Gastroesophageal sphincter (tissue), 3 donors: Measurements from ENCODE around the gene PTPN3.

Experiments
- POLR2A ChIP-seq, 2 donors: fragments of 450-650 bp; IDR thresholded peaks; one replicate each; pipeline ENCODE4 v1.6.1; 2017; ENCODE audit warnings: antibody characterized with exemption in 2 of 2, mild to moderate bottlenecking in 2 of 2, moderate library complexity in 1 of 2
- POLR2AphosphoS5 ChIP-seq: sonication (generic); formaldehyde crosslinking; IDR thresholded peaks from one replicate; pipeline ENCODE4 v1.6.1; 2017; ENCODE audit warnings: antibody characterized with exemption
- TF ChIP-seq, protein P1 (sequence below), 4 experiments: fragments of 200-600 bp in 2 of 4; fragments of 450-650 bp in 2 of 4; sonication (generic) in 1 of 4; IDR thresholded peaks; one replicate each; pipeline ENCODE4 v1.5.1; 2017 to 2019; ENCODE audit warnings: antibody characterized with exemption in 4 of 4, mild to moderate bottlenecking in 2 of 4, moderate library complexity in 2 of 4

DNA sequence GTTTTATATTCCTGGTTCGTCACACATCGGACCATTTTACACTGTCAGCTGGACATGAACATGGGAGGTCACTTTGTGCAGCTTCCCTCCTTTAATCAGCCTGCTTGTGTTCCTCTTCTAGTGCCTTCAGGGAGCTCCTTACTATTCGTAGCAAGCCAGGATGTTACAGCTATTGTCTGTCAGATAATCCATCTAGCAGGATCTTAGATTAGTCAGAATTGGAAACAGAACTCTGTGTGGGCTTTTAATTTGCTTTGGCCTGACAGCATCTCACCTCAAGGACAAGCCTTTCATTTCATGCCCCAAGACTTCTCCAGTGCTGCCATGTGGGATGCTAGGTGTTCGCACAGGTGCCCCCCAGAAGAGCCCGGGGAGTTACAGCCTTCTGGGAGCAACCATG lies 147.1 kb downstream of the PTPN3 start:
- TF ChIP-seq, protein P1, sequence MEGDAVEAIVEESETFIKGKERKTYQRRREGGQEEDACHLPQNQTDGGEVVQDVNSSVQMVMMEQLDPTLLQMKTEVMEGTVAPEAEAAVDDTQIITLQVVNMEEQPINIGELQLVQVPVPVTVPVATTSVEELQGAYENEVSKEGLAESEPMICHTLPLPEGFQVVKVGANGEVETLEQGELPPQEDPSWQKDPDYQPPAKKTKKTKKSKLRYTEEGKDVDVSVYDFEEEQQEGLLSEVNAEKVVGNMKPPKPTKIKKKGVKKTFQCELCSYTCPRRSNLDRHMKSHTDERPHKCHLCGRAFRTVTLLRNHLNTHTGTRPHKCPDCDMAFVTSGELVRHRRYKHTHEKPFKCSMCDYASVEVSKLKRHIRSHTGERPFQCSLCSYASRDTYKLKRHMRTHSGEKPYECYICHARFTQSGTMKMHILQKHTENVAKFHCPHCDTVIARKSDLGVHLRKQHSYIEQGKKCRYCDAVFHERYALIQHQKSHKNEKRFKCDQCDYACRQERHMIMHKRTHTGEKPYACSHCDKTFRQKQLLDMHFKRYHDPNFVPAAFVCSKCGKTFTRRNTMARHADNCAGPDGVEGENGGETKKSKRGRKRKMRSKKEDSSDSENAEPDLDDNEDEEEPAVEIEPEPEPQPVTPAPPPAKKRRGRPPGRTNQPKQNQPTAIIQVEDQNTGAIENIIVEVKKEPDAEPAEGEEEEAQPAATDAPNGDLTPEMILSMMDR (IDR thresholded peaks at IDR 0.05): no peak
- TF ChIP-seq POLR2A (IDR thresholded peaks at IDR 0.05): no peak
- TF ChIP-seq POLR2AphosphoS5: no peak
